HEK293T (cell line): ENCODE data around the gene G6PC3.

ENCODE experiments used
- ARNT ChIP-seq: fragments of 450-650 bp; IDR thresholded peaks from 2 replicates; pipeline ENCODE4 v1.6.1; 2017; ENCODE audit warnings: mild to moderate bottlenecking
- BHLHE40 ChIP-seq: fragments of 450-650 bp; IDR thresholded peaks from 2 replicates; pipeline ENCODE4 v1.6.1; 2016; ENCODE audit warnings: mild to moderate bottlenecking, moderate library complexity, borderline replicate concordance
- CTBP1 ChIP-seq: fragments of 450-650 bp; IDR thresholded peaks from 2 replicates; pipeline ENCODE4 v1.6.1; 2016; ENCODE audit warnings: borderline replicate concordance
- LEF1 ChIP-seq: fragments of 450-650 bp; IDR thresholded peaks from 2 replicates; pipeline ENCODE4 v1.6.1; 2017; ENCODE audit warnings: mild to moderate bottlenecking, borderline replicate concordance
- SP1 ChIP-seq: fragments of 450-650 bp; IDR thresholded peaks from 2 replicates; pipeline ENCODE4 v1.6.1; 2017
- SUZ12 ChIP-seq: fragments of 450-650 bp; IDR thresholded peaks from 2 replicates; pipeline ENCODE4 v1.6.1; 2016; ENCODE audit warnings: mild to moderate bottlenecking
- TARDBP ChIP-seq: fragments of 450-650 bp; IDR thresholded peaks from 2 replicates; pipeline ENCODE4 v1.6.1; 2016

DNA sequence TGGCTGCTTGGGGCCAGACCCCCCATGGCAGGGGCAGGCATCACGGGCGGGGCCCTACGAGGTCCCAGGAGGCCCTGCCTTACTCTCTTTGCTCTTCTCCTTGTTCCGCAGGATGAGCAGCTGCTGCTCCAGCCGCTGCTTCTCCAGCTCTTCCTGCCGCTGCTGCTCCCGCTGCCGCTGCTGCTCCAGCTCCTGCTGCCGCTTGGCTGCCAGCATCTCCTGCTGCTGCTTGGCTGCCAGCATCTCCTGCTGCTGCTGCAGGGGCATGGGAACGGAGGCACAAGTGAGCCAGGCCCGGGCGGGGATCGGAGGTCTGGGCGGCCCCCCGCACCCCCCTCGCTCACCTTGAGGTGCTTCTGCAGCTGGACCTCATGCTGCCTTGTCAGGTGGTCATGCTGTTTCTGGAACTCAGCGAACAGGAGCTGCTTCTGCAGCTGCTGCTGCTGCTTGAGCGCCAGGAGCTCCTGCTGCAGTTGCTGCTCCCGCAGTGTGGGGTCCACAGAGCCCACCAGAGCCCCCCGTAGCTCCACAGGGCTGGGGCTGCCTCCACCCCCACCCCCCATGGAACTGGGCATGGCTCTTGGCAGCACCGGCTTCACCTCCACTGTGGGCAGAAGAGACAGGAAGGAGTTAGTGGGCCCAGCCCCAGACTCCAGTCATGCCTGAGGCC lies 22.8 kb downstream of the G6PC3 start:
- TF ChIP-seq ARNT (no peak), BHLHE40 (no peak), SUZ12 (no peak), LEF1 (no peak), CTBP1 (no peak), SP1 (no peak), TARDBP (no peak)
